ENCODE data around the gene DAPK1.

DNA sequence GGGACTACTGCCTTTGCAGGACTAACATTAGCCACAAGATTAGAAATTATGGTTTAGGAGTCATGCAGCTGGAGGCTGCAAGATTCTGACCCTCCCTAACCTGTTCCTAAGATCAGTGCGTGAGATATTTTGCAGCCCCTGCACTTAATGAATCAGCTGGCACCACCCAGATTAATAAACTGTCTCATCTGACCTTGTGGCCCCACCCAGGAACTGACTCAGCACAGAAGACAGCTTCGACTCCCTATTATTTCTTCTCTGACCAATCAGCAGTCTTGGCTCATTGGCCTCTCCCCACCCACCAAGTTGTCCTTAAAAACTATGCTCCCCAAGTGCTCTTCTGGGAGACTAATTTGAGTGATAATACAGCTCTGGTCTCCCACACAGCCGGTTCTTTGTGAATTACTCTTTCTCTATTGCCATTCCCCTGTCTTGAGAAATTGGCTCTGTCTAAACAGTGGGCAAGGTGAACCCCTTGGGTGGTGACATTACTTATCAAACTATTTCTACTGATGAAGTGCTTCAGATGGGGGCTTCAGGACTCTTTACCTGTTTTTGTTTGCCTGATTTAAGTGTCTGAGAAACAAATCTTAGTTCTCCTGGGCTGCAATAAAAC is 245.3 kb downstream of the DAPK1 start:
- TF ChIP-seq, protein P1, sequence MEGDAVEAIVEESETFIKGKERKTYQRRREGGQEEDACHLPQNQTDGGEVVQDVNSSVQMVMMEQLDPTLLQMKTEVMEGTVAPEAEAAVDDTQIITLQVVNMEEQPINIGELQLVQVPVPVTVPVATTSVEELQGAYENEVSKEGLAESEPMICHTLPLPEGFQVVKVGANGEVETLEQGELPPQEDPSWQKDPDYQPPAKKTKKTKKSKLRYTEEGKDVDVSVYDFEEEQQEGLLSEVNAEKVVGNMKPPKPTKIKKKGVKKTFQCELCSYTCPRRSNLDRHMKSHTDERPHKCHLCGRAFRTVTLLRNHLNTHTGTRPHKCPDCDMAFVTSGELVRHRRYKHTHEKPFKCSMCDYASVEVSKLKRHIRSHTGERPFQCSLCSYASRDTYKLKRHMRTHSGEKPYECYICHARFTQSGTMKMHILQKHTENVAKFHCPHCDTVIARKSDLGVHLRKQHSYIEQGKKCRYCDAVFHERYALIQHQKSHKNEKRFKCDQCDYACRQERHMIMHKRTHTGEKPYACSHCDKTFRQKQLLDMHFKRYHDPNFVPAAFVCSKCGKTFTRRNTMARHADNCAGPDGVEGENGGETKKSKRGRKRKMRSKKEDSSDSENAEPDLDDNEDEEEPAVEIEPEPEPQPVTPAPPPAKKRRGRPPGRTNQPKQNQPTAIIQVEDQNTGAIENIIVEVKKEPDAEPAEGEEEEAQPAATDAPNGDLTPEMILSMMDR (IDR thresholded peaks at IDR 0.05) = no peak
- no peak for TF ChIP-seq POLR2A (IDR thresholded peaks at IDR 0.05)
